HG02588 (cell line): ENCODE results near the gene CPSF4L.

Experiments used
- ATAC-seq: cut with Tn5 transposase; IDR thresholded peaks from one replicate; pipeline ENCODE4 v1.9.1; 2021; ENCODE audit warnings: mild to moderate bottlenecking, moderate library complexity; ENCODE audit not compliant: unreplicated experiment

The CPSF4L gene

GRCh38 chr17:73290399-73291259 lies 28.9 kb upstream of the CPSF4L start:
- ATAC-seq: peak; percentile 20

GRCh38 chr17:73289549-73290254 lies 28.0 kb upstream of the CPSF4L start:
- ATAC-seq: no peak

DNA sequence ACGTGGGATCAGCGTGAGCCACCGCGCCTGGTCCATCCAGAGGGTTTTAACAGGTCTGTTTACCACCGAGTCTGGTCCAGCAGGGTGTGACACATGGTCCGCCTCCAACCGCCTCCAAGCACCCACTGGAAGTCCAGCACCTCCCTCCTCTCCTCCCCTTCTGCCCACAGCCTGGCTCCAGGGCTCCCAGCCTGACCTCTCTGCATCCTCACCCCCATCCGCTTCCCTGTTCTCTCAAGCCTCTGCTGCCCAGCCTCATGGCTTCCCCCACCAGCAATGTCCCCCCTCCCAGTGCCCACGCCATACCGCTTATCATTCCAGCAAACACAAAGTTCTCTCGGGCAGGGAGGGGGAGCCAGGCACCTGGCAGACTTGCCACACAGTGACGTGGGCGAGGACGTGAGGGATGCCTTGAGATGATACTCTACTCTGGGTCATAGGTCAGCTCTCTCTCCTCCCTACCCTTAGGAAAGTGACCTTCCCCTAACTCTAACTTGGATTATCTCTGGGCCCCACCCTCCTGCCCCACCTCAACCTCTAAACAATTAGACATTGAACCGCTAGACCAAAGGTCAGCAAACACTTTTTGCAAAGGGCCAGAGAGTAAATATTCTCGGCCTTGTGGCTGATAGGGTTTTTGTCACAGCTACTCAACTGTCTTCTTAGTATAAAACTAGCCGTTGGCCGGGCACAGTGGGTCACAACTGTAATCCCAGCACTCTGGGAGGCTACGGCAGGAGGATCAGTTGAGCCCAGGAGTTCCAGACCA lies 27.0 kb upstream of the CPSF4L start:
- no peak for ATAC-seq

GRCh38 chr17:73286863-73287296 lies 25.2 kb upstream of the CPSF4L start:
- ATAC-seq: no peak

GRCh38 chr17:73285916-73286862 lies 24.5 kb upstream of the CPSF4L start:
- no peak for ATAC-seq

- no peak for ATAC-seq
Observed at GRCh38 chr17:73285603-73285908, 23.9 kb upstream of the CPSF4L start.

DNA sequence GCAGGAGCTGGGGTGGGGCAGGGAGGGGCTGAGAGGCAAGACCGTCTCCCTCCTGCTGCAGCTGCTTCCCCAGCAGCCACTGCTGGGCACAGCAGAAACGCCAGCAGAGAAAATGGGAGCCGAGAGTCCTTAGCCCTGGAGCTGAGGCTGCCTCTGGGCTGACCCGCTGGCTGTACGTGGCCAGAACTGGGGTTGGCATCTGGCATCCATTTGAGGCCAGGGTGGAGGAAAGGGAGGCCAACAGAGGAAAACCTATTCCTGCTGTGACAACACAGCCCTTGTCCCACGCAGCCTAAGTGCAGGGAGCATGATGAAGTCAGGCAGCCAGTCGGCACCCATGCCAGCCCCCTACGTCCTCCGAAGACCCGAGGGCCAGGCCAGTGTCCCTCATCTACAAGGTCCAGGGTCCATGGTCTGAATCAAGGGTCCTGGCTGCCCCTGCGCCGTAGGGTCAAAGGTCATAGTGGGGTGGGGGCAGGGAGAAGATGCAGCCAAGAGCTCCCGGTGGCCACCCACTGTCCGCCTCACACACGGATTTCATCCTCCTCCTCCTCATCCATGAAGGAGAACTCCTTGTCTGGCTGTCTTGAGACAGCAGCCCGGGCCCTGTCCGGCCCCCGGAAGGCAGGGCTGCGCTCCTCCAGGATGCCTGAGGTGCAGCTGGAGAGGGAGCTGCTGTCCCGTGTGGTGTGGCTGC lies 23.4 kb upstream of the CPSF4L start:
- no peak for ATAC-seq

- ATAC-seq: no peak
Observed at GRCh38 chr17:73284354-73284753, 22.7 kb upstream of the CPSF4L start.

- no peak for ATAC-seq
Observed at GRCh38 chr17:73283841-73284282, 22.2 kb upstream of the CPSF4L start.

DNA sequence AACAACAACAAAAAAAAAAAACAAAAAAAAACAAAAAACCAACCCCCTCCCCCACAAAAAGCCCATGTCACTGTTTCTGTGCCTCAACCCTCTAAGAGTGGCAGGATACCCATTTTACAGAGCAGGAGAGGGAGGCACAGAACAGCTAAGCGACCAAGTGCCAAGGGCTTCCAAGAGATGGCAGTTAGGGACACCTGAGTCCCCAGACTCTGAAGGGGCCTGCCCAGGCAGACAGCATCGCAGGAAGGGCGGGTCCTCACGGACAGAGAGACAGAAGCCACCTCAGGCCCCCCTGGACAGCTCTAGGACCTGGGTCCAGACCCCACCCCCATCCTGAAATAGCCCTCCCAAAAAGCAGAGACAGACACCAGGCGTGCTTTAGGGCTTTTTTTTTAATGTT lies 21.6 kb upstream of the CPSF4L start:
- no peak for ATAC-seq

DNA sequence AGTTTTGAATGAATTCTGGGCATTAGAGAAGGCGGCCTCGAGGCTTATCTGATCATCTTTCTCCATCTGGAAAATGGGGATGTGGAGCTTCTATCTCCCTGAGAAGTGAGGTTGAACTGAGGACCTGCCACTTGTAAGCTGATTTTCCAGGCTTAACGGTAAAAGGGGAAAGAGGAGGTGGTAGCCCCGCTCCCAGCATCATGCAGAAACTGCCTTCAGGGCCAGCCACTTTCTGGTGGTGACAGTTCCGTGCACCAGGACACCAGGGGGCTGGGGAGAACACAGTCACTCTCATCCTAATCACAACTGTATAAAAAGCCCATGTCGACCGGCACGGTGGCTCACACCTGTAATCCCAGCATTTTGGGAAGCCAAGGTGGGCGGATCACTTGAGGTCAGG lies 20.9 kb upstream of the CPSF4L start:
- ATAC-seq: no peak

- peak; percentile 94 for ATAC-seq
Observed at GRCh38 chr17:73281928-73282327, 20.2 kb upstream of the CPSF4L start.

GRCh38 chr17:73280191-73280590 lies 18.5 kb upstream of the CPSF4L start:
- ATAC-seq: no peak

DNA sequence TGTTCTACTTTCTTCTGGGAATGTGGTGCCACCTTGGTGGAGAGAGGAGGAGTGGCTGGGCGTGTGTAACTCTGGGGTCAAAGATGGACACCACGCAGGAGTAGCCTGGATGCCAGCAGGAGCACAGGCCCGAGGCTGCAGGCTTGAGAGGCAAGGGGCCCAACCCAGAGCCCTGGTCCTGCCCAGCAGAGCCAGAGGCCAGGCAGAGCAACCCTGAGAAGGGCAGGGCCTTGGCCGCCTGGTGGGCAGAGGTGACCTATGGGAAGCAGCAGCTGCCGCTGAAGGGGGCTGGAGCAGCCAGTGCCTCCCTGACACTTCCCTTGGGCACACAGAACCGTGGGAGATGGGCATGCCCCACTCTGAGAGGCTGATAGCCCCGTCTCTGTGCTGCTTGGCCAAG lies 18.0 kb upstream of the CPSF4L start:
- ATAC-seq: no peak

DNA sequence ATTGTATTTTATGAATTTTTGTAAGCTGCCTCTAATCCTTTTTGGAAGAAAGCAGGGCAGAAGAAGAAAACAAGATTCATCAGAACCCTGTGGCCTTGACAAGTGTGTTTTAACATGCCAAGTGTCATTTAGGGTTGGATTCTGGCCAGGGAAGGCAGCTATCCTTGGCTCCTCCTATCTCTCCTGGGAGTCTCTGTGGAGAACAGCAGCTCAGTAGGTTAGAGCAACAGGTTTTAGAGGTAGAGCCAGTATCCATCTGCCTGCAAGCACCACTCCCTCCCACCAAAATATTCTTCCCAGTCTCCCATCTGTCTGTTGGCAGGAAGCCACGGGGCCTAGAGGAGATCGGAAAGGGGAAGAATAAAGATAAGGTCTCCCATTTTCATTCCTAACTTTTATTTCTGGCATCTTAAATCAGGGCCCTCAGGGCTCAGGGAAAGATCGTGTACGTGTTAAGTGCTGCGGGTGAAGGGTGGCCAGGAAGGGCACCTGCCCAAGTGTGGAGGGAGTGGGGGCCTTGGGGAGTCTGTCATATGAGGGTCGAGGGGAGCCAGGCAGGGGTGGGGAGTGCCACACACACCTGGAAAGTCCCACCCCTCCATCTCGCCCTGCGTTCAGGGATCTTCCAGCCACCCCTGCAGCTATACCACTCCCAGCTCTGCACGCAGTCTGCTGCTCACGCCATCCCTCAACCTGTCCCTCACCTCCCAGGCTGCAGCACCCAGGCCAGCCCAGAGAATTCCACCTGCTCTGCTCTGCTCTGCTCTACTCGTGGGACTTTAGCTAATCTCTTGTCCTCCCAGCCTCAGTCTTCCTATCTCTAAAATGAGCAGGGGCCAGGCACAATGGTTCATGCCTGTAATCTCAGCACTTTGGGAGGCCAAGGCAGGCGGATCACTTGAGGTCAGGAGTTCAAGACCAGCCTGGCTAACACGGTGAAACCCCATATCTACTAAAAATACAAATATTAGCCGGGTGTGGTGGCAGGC lies 17.1 kb upstream of the CPSF4L start:
- no peak for ATAC-seq

DNA sequence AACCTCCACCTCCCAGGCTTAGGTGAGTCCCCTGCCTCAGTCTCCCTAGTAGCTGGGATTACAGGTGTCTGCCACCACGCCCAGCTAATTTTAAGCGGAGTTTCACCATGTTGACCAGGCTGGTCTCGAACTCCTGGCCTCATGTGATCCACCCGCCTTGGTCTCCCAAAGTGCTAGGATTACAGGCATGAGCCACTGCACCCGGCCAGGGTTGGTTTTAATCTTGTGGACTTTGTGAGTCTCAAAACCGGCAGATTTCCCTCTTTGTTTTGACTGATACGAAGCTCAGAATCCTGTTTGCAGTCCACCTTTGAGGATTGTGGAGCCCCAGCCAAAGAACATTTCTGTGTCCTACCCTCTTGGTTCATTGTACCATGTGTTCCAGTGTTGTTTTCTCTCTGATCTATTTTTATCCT lies 16.4 kb upstream of the CPSF4L start:
- ATAC-seq: no peak

- ATAC-seq: no peak
Observed at GRCh38 chr17:73274490-73274889, 12.8 kb upstream of the CPSF4L start.

- no peak for ATAC-seq
Observed at GRCh38 chr17:73272906-73273218, 11.2 kb upstream of the CPSF4L start.

- peak; percentile 95 for ATAC-seq
Observed at GRCh38 chr17:73271072-73271471, 9.4 kb upstream of the CPSF4L start.
